Glomerular visceral epithelial cell (primary cell): ENCODE data around the gene TMA16.
A peak's percentile ranks its signal among the peaks of the same experiment; 100 is the strongest.
"Not testable (repeated sequence)": the region's sequence is repeated elsewhere in the genome, so short reads cannot be mapped to it uniquely, and the experiment has no call there.

Experiments used
- DNase-seq: peaks from one replicate; pipeline ENCODE4 v3.0.0-alpha.2; 2016; ENCODE audit errors: extremely low spot score

TMA16 gene

GRCh38 chr4:163494360-163495241 is at the start of gene TMA16:
TMA16 (plus strand) TSS chr4:163494690; CDS start chr4:163494802, 112 bp downstream.
- DNase-seq = peak; percentile 95

- DNase-seq = not testable (repeated sequence)
These were observed 47.5 kb upstream of the TMA16 start for GRCh38 chr4:163447023-163447422.

GRCh38 chr4:163447481-163447880 is 47.0 kb upstream of the TMA16 start:
- DNase-seq = no peak

GRCh38 chr4:163448540-163449203 is 45.8 kb upstream of the TMA16 start:
- peak; percentile 28 for DNase-seq

GRCh38 chr4:163462556-163462955 is 31.9 kb upstream of the TMA16 start:
- DNase-seq = no peak

GRCh38 chr4:163467082-163467770 is 27.3 kb upstream of the TMA16 start:
- no peak for DNase-seq

- no peak for DNase-seq
These were observed 24.1 kb upstream of the TMA16 start for GRCh38 chr4:163470391-163470790.

GRCh38 chr4:163473130-163473529 is 21.4 kb upstream of the TMA16 start:
- no peak for DNase-seq

GRCh38 chr4:163473576-163473975 is 20.9 kb upstream of the TMA16 start, which contains the start of gene TKTL2:
TKTL2 (minus strand) TSS chr4:163473754; CDS start chr4:163473734, 20 bp downstream.
- no peak for DNase-seq

GRCh38 chr4:163474027-163474426 is 20.5 kb upstream of the TMA16 start:
- DNase-seq = no peak

GRCh38 chr4:163476761-163477438 is 17.6 kb upstream of the TMA16 start:
- no peak for DNase-seq

GRCh38 chr4:163482190-163482589 is 12.3 kb upstream of the TMA16 start:
- DNase-seq = no peak

- DNase-seq = peak; percentile 59
These were observed 9.6 kb upstream of the TMA16 start for GRCh38 chr4:163484906-163485305.

- no peak for DNase-seq
These were observed 8.9 kb upstream of the TMA16 start for GRCh38 chr4:163485589-163485988.

GRCh38 chr4:163486321-163486720 is 8.2 kb upstream of the TMA16 start:
- DNase-seq = no peak

- DNase-seq = no peak
These were observed 4.6 kb upstream of the TMA16 start for GRCh38 chr4:163489929-163490328.

GRCh38 chr4:163492951-163493504 is 1.5 kb upstream of the TMA16 start:
- DNase-seq = no peak

- no peak for DNase-seq
These were observed 689 bp upstream of the TMA16 start for GRCh38 chr4:163493643-163494359.

GRCh38 chr4:163495900-163496299 is 1.4 kb downstream of the TMA16 start:
- peak; percentile 10 for DNase-seq

GRCh38 chr4:163500586-163500985 is 6.1 kb downstream of the TMA16 start:
- DNase-seq = no peak

- DNase-seq = no peak
These were observed 10.9 kb downstream of the TMA16 start for GRCh38 chr4:163505374-163505773.
